GM10847 (cell line): ENCODE results near the gene ARAP1.

Experiments used
- POLR2A ChIP-seq: IDR thresholded peaks from 2 replicates; pipeline ENCODE4 v1.6.1; 2011; ENCODE audit not compliant: insufficient read length; ENCODE audit errors: extremely low read depth

ARAP1 gene

GRCh38 chr11:72741429-72741833, 10.8 kb downstream of the ARAP1 start:
- TF ChIP-seq POLR2A: no peak

DNA sequence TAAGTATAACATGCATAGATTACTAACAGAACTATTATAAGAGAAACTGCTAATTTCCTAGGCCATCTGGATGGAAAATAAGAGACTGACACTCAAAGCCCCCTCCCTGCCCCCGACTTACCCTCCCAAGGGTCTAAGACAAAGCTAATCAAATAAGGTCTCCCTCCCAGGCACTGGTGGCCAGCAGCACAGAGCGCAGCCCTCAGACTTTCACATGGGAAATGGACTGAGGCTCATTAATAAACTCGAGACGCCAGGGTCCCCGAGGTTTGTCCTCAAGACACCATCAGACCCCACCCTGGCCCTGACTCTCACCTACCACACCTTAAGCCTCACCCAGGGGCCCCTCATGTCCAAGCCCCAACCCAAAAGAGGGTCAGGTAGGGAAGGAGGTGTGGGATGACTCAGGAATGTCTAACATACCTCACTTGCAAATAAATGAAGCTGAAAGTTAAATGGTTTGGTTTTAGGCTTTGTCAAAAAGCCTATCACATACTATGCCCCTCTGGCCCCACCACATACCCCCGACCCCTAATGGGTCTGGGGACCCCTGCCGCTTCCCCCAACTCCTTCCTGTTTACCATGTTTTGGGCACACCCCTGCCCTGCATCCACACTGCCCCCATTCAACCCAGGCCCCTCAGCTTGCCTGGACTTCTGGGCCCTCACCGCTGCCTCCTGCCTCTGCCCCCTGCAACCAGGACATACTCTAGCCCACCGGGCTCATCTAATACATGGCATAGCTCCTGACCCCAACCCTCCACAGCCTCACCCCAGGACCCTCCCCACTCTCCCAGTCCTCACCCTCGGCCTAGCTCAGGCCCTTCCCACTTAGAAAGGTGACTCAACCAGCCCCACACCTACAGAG, 11.4 kb downstream of the ARAP1 start:
- no peak for TF ChIP-seq POLR2A

DNA sequence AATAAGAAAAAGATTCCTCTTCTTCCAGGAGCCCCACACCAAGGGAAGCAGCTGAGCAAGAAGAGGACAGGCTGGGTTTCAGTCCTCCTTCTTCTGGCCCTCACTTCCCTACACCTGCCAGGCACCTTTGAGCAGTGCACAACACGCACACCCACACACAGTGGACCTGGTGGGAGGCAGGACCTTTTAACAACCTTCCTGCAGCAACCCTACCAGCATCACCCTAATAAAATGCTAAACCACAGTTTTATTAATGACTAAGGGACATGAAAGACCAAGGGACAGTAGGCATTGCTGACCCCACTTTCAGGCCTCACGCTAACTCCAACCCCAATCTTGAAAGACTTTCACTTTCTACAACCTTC, 12.2 kb downstream of the ARAP1 start:
- no peak for TF ChIP-seq POLR2A

GRCh38 chr11:72739240-72740059, 12.8 kb downstream of the ARAP1 start:
- TF ChIP-seq POLR2A: no peak

DNA sequence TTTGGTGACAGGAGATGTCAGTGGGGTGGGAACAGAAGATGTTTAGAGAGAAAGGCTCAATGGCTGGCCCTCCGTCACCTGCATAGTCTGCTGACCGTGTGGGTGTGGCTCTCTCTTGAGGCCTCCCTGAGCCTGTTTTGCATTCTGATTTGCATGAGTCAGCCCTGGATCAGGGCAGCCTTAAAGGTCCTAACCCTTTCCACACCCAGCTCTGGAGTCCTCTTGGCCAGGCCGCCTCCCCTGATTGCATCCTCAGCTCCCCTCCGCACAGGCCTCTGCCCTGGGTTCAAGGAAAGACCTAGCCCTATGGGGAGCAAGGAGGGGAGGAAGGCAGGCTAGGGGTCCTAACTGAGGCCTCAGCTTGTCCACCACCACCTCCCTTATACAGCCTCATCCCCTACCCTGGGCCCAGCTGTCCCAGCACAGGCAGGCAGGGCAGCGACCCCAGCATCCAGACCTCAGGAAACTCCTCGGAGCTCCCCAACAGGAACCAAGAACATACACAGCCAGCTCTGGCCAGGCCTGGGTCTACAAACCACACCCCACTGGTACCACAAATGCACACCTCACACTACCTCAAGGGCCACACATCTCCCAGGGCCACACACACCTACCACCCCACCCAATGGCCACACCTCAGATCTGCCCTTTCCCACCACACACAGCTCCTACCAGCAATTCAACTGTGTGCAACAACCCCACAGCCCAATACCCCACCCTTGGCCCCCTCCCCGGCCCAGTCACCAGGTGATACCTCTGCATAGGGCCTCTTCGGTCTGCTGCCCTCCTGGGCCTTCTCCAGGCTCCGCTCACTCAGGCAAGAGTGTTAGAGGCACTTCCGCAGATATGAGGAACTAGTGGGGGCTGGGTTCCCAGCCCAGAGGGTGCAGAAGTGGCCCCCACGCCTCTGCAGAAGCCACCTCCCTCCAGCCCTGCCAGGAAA, 13.7 kb downstream of the ARAP1 start:
- TF ChIP-seq POLR2A: peak; percentile 22

- TF ChIP-seq POLR2A: no peak
Observed at GRCh38 chr11:72737336-72737735, 14.9 kb downstream of the ARAP1 start.

DNA sequence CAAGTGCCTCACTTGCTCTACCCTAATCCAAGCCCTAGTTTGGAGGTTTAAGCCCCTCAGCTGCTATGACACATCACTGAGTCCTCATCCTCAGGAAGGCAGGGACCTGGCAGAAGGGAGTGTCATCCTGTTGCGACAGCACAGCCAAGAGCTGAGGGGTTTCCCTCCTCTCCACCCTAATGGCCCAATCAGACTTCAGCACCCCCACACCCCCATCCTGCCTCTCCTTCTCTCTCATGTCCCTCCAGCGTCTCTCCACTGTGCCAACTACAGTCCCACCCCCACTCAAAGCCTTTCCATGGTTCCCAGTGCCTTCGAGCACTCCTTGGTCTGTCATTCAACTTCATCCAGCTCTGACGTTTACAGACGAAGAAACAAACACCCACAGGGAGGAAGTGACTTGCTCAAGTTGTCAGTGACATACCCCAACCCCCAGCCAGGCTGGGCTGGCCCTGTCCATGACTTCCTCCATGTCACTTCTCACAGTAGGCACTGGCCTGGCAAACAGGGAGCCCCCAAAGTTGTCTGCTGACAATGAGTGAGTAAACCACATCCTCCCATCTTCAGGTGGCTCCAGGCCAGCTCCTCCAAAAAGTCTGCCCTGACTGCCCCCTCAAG, 15.6 kb downstream of the ARAP1 start:
- TF ChIP-seq POLR2A: no peak

DNA sequence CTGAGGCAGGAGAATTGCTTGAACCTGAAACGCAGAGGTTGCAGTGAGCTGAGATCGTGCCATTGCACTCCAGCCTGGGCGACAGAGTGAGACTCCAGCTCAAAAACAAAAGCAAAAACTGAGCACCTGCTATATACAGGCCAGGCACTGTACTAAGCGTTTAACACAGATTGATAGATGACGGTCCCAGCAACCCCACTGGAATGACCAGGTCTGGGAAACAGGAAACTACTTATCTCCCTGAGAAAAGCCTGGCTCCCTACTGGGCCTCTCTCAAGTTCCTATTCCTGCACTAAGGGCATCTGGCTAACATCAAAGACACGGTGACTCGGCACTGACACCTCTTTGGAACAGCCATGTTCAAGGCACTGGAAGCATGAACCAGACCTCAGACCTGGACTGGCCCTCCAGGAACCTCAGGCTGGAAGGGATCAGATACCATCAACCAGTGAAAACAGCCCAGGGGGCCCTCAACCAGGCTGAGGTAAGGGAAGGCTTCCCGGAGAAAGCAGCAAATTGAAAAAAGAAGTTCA, 16.6 kb downstream of the ARAP1 start:
- no peak for TF ChIP-seq POLR2A

- no peak for TF ChIP-seq POLR2A
Observed at GRCh38 chr11:72732329-72732728, 19.9 kb downstream of the ARAP1 start.

DNA sequence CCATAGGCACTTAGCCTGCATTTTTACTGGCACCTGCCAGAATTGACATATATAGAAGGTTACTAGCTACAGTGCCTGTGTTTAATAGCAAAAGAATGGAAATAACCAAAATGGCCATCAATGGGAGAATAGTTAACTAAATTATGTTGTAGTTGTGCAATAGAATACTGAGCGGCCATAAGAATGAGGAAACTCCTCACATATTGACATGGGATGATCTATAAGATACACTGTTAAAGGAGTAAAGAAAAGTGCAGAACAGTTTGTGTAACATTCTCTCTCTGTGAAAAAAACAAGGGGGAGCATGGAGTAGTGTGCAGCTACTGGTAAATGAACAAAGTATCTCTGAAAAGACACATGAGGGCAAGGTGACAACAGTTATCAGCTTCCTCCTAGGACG, 21.5 kb downstream of the ARAP1 start:
- TF ChIP-seq POLR2A: no peak

DNA sequence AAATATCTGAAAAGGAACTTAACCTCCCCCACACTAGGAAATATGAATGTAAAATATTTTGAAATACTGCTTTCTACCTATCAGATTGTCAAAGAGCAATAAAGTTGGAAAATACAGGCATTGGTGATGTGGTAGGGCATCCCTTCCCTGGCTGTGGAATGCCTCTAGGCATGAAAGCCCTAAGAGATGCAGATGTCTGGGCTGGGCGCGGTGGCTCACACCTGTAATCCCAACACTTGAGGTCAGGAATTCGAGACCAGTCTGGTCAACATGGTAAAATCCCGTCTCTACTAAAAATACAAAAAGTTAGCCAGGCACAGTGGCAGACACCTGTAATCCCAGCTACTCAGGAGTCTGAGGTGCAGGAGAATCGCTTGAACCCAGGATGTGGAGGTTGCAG, 22.0 kb downstream of the ARAP1 start:
- no peak for TF ChIP-seq POLR2A

GRCh38 chr11:72727521-72727920, 24.7 kb downstream of the ARAP1 start:
- TF ChIP-seq POLR2A: no peak

DNA sequence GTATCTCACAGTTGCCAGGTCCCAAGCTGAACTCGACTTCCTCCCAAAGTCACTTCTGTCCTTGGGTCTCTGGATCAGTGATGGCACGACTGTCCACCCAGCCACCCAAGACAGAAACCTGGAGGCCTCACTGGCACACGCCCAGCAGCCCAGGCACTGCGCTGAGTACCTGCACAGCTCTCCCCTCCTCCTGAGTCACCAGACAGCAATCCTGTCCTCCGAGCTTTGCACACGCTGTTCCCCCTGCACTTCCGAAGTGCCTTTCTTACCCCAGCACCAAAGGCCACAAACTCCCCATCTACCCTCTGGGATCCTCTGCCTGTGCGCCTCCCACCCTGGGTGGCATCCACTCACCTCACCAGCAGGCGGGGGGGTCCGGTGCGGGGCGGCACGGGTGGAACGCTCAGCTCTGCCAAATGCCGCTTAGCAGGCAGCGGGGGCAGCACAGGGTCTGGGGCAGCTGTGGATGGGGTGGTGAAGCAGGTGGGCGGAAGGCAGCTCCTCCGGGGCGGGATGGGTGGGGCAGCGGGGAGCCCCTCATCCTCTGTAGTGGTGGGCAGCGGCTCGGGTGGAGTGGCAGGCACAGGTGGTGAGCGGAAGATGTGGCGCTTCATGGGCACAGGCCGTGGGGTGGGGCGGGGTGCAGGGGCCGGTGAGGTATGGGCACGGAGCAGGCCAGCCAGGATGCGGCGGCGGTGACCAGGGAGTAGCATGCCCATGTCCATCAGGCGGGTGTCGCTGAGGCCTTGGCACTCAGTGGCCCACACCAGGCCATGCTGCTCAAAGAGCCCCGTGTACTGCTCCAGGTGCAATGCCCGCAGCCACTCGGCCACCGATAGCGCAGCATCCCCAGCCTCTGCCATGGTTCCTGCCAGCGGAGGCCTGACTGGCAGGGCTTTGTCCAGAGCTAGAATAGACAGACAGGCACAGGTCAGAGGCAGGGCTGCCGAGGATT, 25.7 kb downstream of the ARAP1 start:
- no peak for TF ChIP-seq POLR2A

- no peak for TF ChIP-seq POLR2A
Observed at GRCh38 chr11:72725724-72726028, 26.5 kb downstream of the ARAP1 start.
